HepG2 (cell line): ENCODE data around the gene EVA1A. TPM values are rescaled to one million over a fixed set of nuclear protein-coding genes. Genes with fewer than 3 reads are reported as not detected.
"Not testable (repeated sequence)": the region's sequence is repeated elsewhere in the genome, so short reads cannot be mapped to it uniquely, and the experiment has no call there.

Experiments
- ATAC-seq: fragments of 200-7000 bp; cut with Tn5 transposase; 3 replicates; pipeline ENCODE4 v1.9.1; 2020; ENCODE audit warnings: mild to moderate bottlenecking, moderate library complexity
- BruUV-seq: library from RNA; stranded (reverse); fragments of 400-500 nt; replicated peaks from 2 replicates; lab custom pipeline; 2021; lab: Mats Ljungman, UMichigan
- CTCF ChIA-PET: fragments of 300-600 bp; formaldehyde crosslinking; extraction: SDS; loops from one replicate; lab custom pipeline; 2021; ENCODE audit warnings: low total read pairs, inconsistent platforms, low intra/inter-chr PET ratio; lab: Yijun Ruan, JAX
- POLR2A ChIA-PET: fragments of 350-600 bp; sonication (Branson Sonifier 250); formaldehyde crosslinking; loops from one replicate; lab custom pipeline; 2020; ENCODE audit warnings: antibody characterized with exemption, inconsistent platforms; lab: Yijun Ruan, JAX
- DNase-seq: peaks from one replicate; pipeline ENCODE4 v3.0.0-alpha.2; 2015; ENCODE audit warnings: low spot score
- FAIRE-seq: peaks from 3 replicates; lab custom pipeline; 2011; peaks lifted over from hg19 to GRCh38; lab: Jason Lieb, UNC
- H2AFZ ChIP-seq: one replicate; pipeline ENCODE4 v1.6.1; 2011; ENCODE audit warnings: low read length, inconsistent platforms
- H3K27ac ChIP-seq: fragments of 300-600 bp; 3 replicates; pipeline ENCODE4 v1.8.0; 2011; ENCODE audit warnings: mixed run types, mild to moderate bottlenecking, mixed read lengths, low read length, inconsistent platforms; ENCODE audit not compliant: insufficient read depth; ENCODE audit errors: extremely low read length
- H3K27me3 ChIP-seq, 2 experiments: fragments of 200-600 bp in 1 of 2; 2 replicates in 1 of 2; 3 replicates in 1 of 2; pipeline versions ENCODE4 v1.6.0 to v1.8.0; 2011; ENCODE audit warnings: low read length in 2 of 2, mild to moderate bottlenecking in 2 of 2, moderate library complexity in 2 of 2, inconsistent platforms in 1 of 2; ENCODE audit not compliant: insufficient read depth in 2 of 2, control insufficient read depth in 1 of 2
- H3K36me3 ChIP-seq, 2 experiments: fragments of 200-600 bp in 1 of 2; replicated peaks in 1 of 2; 2 replicates in 1 of 2; 3 replicates in 1 of 2; pipeline versions ENCODE4 v1.5.1 to v1.8.0; 2011; ENCODE audit warnings: low read length in 2 of 2, inconsistent platforms in 1 of 2; ENCODE audit not compliant: insufficient read depth in 2 of 2, control insufficient read depth in 1 of 2
- H3K4me1 ChIP-seq: 2 replicates; pipeline ENCODE4 v1.5.1; 2012; ENCODE audit warnings: low read length, inconsistent platforms; ENCODE audit not compliant: insufficient read depth
- H3K4me2 ChIP-seq: 2 replicates; pipeline ENCODE4 v1.6.0; 2011; ENCODE audit warnings: low read depth, low read length, inconsistent platforms
- H3K4me3 ChIP-seq, 3 experiments: fragments of 200-600 bp in 1 of 3; sonication (generic), shearing (Covaris generic) in 1 of 3; replicated peaks in 1 of 3; 2 replicates each; pipeline ENCODE4 v1.5.1; 2011 to 2016; ENCODE audit warnings: low read length in 3 of 3, inconsistent platforms in 2 of 3, low read depth in 2 of 3, mild to moderate bottlenecking in 2 of 3, control low read depth in 1 of 3, mixed read lengths in 1 of 3; ENCODE audit not compliant: insufficient read depth in 1 of 3
- H3K79me2 ChIP-seq: one replicate; pipeline ENCODE4 v1.6.1; 2011; ENCODE audit warnings: low read length, inconsistent platforms; ENCODE audit not compliant: insufficient read depth
- H3K9ac ChIP-seq: 2 replicates; pipeline ENCODE4 v1.6.0; 2011; ENCODE audit warnings: mild to moderate bottlenecking, low read depth, low read length, inconsistent platforms; ENCODE audit not compliant: insufficient read depth
- H3K9me3 ChIP-seq: 2 replicates; pipeline ENCODE4 v1.5.1; 2012; ENCODE audit warnings: mild to moderate bottlenecking, low read length
- H4K20me1 ChIP-seq: 2 replicates; pipeline ENCODE4 v1.6.0; 2011; ENCODE audit warnings: inconsistent platforms, mild to moderate bottlenecking, low read length, moderate library complexity; ENCODE audit not compliant: insufficient read depth
- KAT2B ChIP-seq: fragments of 150-350 bp; IDR thresholded peaks from 2 replicates; pipeline ENCODE4 v1.6.1; 2014; ENCODE audit warnings: low read depth, low read length, borderline replicate concordance
- NFIB ChIP-seq: sonication (generic); formaldehyde crosslinking; IDR thresholded peaks from 2 replicates; pipeline ENCODE4 v1.9.0; 2021; ENCODE audit warnings: missing genetic modification reagents, mild to moderate bottlenecking, borderline replicate concordance
- NR2F1 ChIP-seq, 2 experiments: fragments of 450-650 bp in 1 of 2; formaldehyde crosslinking in 1 of 2; IDR thresholded peaks; 2 replicates each; pipeline versions ENCODE4 v1.5.0 to v1.6.1; 2016 to 2020; ENCODE audit warnings: mild to moderate bottlenecking in 1 of 2, missing compliant biosample characterization in 1 of 2, missing genetic modification reagents in 1 of 2, moderate library complexity in 1 of 2
- SETDB1 ChIP-seq: sonication (generic); formaldehyde crosslinking; IDR thresholded peaks from 2 replicates; pipeline ENCODE4 v1.5.1; 2020; ENCODE audit warnings: missing genetic modification reagents, mild to moderate bottlenecking, borderline replicate concordance
- ZFYVE20 ChIP-seq: sonication (generic); formaldehyde crosslinking; IDR thresholded peaks from 2 replicates; pipeline ENCODE4 v1.8.0; 2023; ENCODE audit warnings: low read depth, mild to moderate bottlenecking, moderate library complexity, missing genetic modification reagents, borderline replicate concordance
- ZNF142 ChIP-seq: sonication (generic); formaldehyde crosslinking; IDR thresholded peaks from 2 replicates; pipeline ENCODE4 v1.4.0; 2020; ENCODE audit warnings: missing genetic modification reagents
- WGBS: methylation state at CpG from one replicate; pipeline ENCODE4 v1.1.6; 2017; ENCODE audit warnings: low lambda C conversion rate; 5-methylcytosine and 5-hydroxymethylcytosine counted together
- in situ Hi-C: cut with HindIII; loops from 2 replicates; pipeline ENCODE4 v1.10.0; 2017; ENCODE audit warnings: low pct_unique_long_range_greater_than_20kb; ENCODE audit not compliant: extremely low pct_ligation_motif_present
- intact Hi-C: fragments of 100-400 bp; cut with micrococcal nuclease; formaldehyde crosslinking; loops from one replicate; pipeline ENCODE4 v1.10.0; 2022; ENCODE audit not compliant: unreplicated experiment
- polyA plus RNA-seq, 8 experiments: library from polyadenylated mRNA; depleted of rRNA in 3 of 8; stranded (reverse) in 7 of 8; unstranded in 1 of 8; fragments of >200 nt; fragmentation: Illumina TruSeq in 4 of 8; extraction: Trizol in 4 of 8; gene quantifications; 2 replicates each; pipeline versions ENCODE4 v1.2.1 to v1.2.3, GENCODE V29; 2011 to 2016; ENCODE audit warnings: low read depth in 4 of 8, missing spikeins in 1 of 8, mixed read lengths in 1 of 8; ENCODE audit not compliant: insufficient read depth in 1 of 8
- total RNA-seq, 5 experiments: library from RNA; depleted of rRNA; stranded (reverse); fragments of >200 nt; fragmentation: Illumina TruSeq; extraction: Trizol; gene quantifications; 2 replicates each; pipeline ENCODE4 v1.2.3, GENCODE V29; 2016; ENCODE audit warnings: low read depth in 1 of 5

EVA1A gene
- total and polyA plus RNA-seq, 2 of the 13 experiments (the other 11 are each of a cell fraction or from before 2014, with no cell fraction given), result 57.5 to 57.8 TPM

GRCh38 chr2:75480971-75481836 lies 79.5 kb downstream of the EVA1A start (continued):
- TF ChIP-seq SETDB1 (CRISPR knock-in tag) (no peak), KAT2B (no peak)

GRCh38 chr2:75477696-75478095 lies 83.0 kb downstream of the EVA1A start:
- DNase-seq, BruUV-seq, ATAC-seq, H3K27me3 ChIP-seq, H3K36me3 ChIP-seq, POLR2A ChIA-PET, H3K9me3 ChIP-seq, FAIRE-seq, H4K20me1 ChIP-seq, intact Hi-C loops, H3K4me3 ChIP-seq, H3K4me2 ChIP-seq, H2AFZ ChIP-seq, in situ Hi-C loops, H3K9ac ChIP-seq, H3K79me2 ChIP-seq, CTCF ChIA-PET, H3K27ac ChIP-seq: not testable (repeated sequence)
- WGBS, result 100% methylated on average over 1 of the region's 1 CpG
- H3K4me1 ChIP-seq, result peaks cover 38% of the 10 kb centered on the region

GRCh38 chr2:75476761-75477160 lies 84.0 kb downstream of the EVA1A start:
- no peak overlapping the region for H3K9ac ChIP-seq
- no peak overlapping the region for H2AFZ ChIP-seq
- H3K79me2 ChIP-seq, result no peaks in the 10 kb centered on the region
- no peak for DNase-seq
- POLR2A ChIA-PET, result interaction anchor here (1.1 kb wide), 1 partner anchor 46 kb away, joined by 3 read pairs; no protein-coding TSS in a partner anchor
- no peak overlapping the region for H3K4me3 ChIP-seq
- no peak for FAIRE-seq
- no peaks in the 10 kb centered on the region for H3K36me3 ChIP-seq
- no TSS peak for BruUV-seq
- no peaks in the 10 kb centered on the region for H4K20me1 ChIP-seq
- H3K27me3 ChIP-seq, result no peaks in the 10 kb centered on the region
- WGBS, result 65% methylated on average over 2 of the region's 2 CpGs
- CTCF ChIA-PET, result no interaction called here
- H3K9me3 ChIP-seq, result no peaks in the 10 kb centered on the region
- H3K4me1 ChIP-seq, result peaks cover 28% of the 10 kb centered on the region
- no peak for ATAC-seq
- TF ChIP-seq NR2F1 (CRISPR knock-in tag; IDR thresholded peaks at IDR 0.05), result no peak
- no peak for TF ChIP-seq ZNF142
- TF ChIP-seq NFIB, result no peak
- TF ChIP-seq ZFYVE20 (CRISPR knock-in tag), result no peak
- H3K27ac ChIP-seq, result no peak overlapping the region
- H3K4me2 ChIP-seq, result no peak overlapping the region
- intact Hi-C loops, result no loop called here
- in situ Hi-C loops, result no loop called here
